Activated CD8-positive, alpha-beta T cell treated with anti-CD3 and anti-CD28 coated beads, Interleukin-2, amount 10 ng/mL, durations not matched to agents 7 days and 5 days (primary cell): ENCODE data around the gene EFCAB14. TPM values are rescaled to one million over a fixed set of nuclear protein-coding genes. Genes with fewer than 3 reads are reported as not detected.
"Not testable (repeated sequence)": the region's sequence is repeated elsewhere in the genome, so short reads cannot be mapped to it uniquely, and the experiment has no call there.

Experiments used
- ATAC-seq: fragments of 150-1000 bp; cut with Tn5 transposase; one replicate; pipeline ENCODE4 v1.10.0; 2021; ENCODE audit warnings: moderate library complexity
- CTCF ChIA-PET: fragments of 350-600 bp; sonication (Branson Sonifier 250); formaldehyde crosslinking; loops from one replicate; lab custom pipeline; 2021; ENCODE audit warnings: antibody characterized with exemption; lab: Charles Lee
- POLR2A ChIA-PET: fragments of 350-600 bp; sonication (Branson Sonifier 250); formaldehyde crosslinking; loops from one replicate; lab custom pipeline; 2021; ENCODE audit warnings: antibody characterized with exemption; lab: Charles Lee
- DNase-seq: peaks from one replicate; pipeline ENCODE4 v3.0.0-alpha.2; 2020
- H3K27ac Mint-ChIP-seq: one replicate; pipeline ENCODE4 v1.8.0; 2021; ENCODE audit warnings: mild to moderate bottlenecking, mixed read lengths
- H3K27me3 Mint-ChIP-seq: one replicate; pipeline ENCODE4 v1.8.0; 2021; ENCODE audit warnings: low read depth, mixed read lengths
- H3K36me3 Mint-ChIP-seq: one replicate; pipeline ENCODE4 v1.8.0; 2021; ENCODE audit warnings: low read depth, mixed read lengths
- H3K4me1 Mint-ChIP-seq: one replicate; pipeline ENCODE4 v1.8.0; 2021; ENCODE audit warnings: low read depth, mixed read lengths
- H3K4me3 Mint-ChIP-seq: one replicate; pipeline ENCODE4 v1.8.0; 2021; ENCODE audit warnings: mild to moderate bottlenecking, mixed read lengths
- H3K9me3 Mint-ChIP-seq: one replicate; pipeline ENCODE4 v1.8.0; 2022; ENCODE audit warnings: mixed read lengths; ENCODE audit not compliant: insufficient read depth
- total RNA-seq, 2 experiments: library from RNA; stranded (reverse); gene quantifications; one replicate each; pipeline ENCODE4 v1.2.3, GENCODE V29; 2021

Gene EFCAB14
- 10 to 100 TPM; 81.4 to 85.1 TPM for total RNA-seq

GRCh38 chr1:46718727-46719622 is at the start of gene EFCAB14:
EFCAB14 (minus strand) TSS chr1:46719114; CDS start chr1:46718087, 1,027 bp downstream.
- POLR2A ChIA-PET: interaction anchor here (0.6 to 2.1 kb wide), 5 partner anchors 44 to 416 kb away, joined by 3 to 6 read pairs (median 4); partner anchors contain the start of genes ATPAF1, LRRC41, MKNK1 and UQCRH
- Mint-ChIP-seq H3K27me3 (no peaks in the 10 kb centered on the region), H3K4me1 (peaks cover 40% of the 10 kb centered on the region), H3K27ac (peak within 1 kb of the TSS; percentile 95), H3K36me3 (peaks cover 28% of the 10 kb centered on the region), H3K9me3 (no peaks in the 10 kb centered on the region), H3K4me3 (peak within 1 kb of the TSS; percentile 94)
- CTCF ChIA-PET: interaction anchor here (1.0 to 2.6 kb wide), 4 partner anchors 52 to 189 kb away, joined by 3 to 7 read pairs (median 4); no protein-coding TSS in a partner anchor
- peak; percentile 99 for DNase-seq
- ATAC-seq: peak; percentile 99

GRCh38 chr1:46768445-46768844 is 49.5 kb upstream of the EFCAB14 start:
- Mint-ChIP-seq H3K4me1 (no peaks in the 10 kb centered on the region), H3K4me3 (no peak overlapping the region), H3K27ac (no peak overlapping the region), H3K9me3 (peaks cover 12% of the 10 kb centered on the region), H3K36me3 (peaks cover 3% of the 10 kb centered on the region), H3K27me3 (peaks cover 12% of the 10 kb centered on the region)
- ChIA-PET CTCF (no interaction called here), POLR2A (no interaction called here)
- DNase-seq: no peak
- no peak for ATAC-seq

GRCh38 chr1:46767649-46768282 is 48.9 kb upstream of the EFCAB14 start:
- Mint-ChIP-seq H3K27ac (no peak overlapping the region), H3K36me3 (peaks cover 3% of the 10 kb centered on the region), H3K27me3 (peaks cover 12% of the 10 kb centered on the region), H3K9me3 (peaks cover 12% of the 10 kb centered on the region), H3K4me1 (no peaks in the 10 kb centered on the region), H3K4me3 (no peak overlapping the region)
- DNase-seq: no peak
- POLR2A ChIA-PET: no interaction called here
- ATAC-seq: no peak
- CTCF ChIA-PET: no interaction called here

GRCh38 chr1:46764402-46764801 is 45.5 kb upstream of the EFCAB14 start:
- Mint-ChIP-seq H3K27ac (no peak overlapping the region), H3K27me3 (peaks cover 22% of the 10 kb centered on the region), H3K4me3 (no peak overlapping the region), H3K4me1 (no peaks in the 10 kb centered on the region), H3K9me3 (no peaks in the 10 kb centered on the region), H3K36me3 (no peaks in the 10 kb centered on the region)
- POLR2A ChIA-PET: no interaction called here
- ATAC-seq: no peak
- CTCF ChIA-PET: no interaction called here
- DNase-seq: no peak

GRCh38 chr1:46761740-46762139 is 42.8 kb upstream of the EFCAB14 start:
- ChIA-PET CTCF (no interaction called here), POLR2A (no interaction called here)
- H3K27ac Mint-ChIP-seq: no peak overlapping the region
- H3K36me3 Mint-ChIP-seq: no peaks in the 10 kb centered on the region
- no peaks in the 10 kb centered on the region for H3K9me3 Mint-ChIP-seq
- H3K27me3 Mint-ChIP-seq: peaks cover 32% of the 10 kb centered on the region
- ATAC-seq (no peak), DNase-seq (no peak)
- no peaks in the 10 kb centered on the region for H3K4me1 Mint-ChIP-seq
- no peak overlapping the region for H3K4me3 Mint-ChIP-seq

GRCh38 chr1:46760558-46761166 is 41.7 kb upstream of the EFCAB14 start:
- H3K9me3 Mint-ChIP-seq: no peaks in the 10 kb centered on the region
- H3K36me3 Mint-ChIP-seq: no peaks in the 10 kb centered on the region
- H3K27ac Mint-ChIP-seq: no peak overlapping the region
- no peaks in the 10 kb centered on the region for H3K4me1 Mint-ChIP-seq
- ATAC-seq: no peak
- POLR2A ChIA-PET: no interaction called here
- H3K4me3 Mint-ChIP-seq: no peak overlapping the region
- CTCF ChIA-PET: no interaction called here
- no peak for DNase-seq
- peaks cover 34% of the 10 kb centered on the region for H3K27me3 Mint-ChIP-seq

GRCh38 chr1:46757956-46758528 is 39.1 kb upstream of the EFCAB14 start:
- DNase-seq: no peak
- no peak for ATAC-seq
- ChIA-PET CTCF (no interaction called here), POLR2A (interaction anchor here (0.5 kb wide), 1 partner anchor 73 kb away, joined by 3 read pairs; no protein-coding TSS in a partner anchor)
- Mint-ChIP-seq H3K4me3 (no peak overlapping the region), H3K4me1 (no peaks in the 10 kb centered on the region), H3K36me3 (no peaks in the 10 kb centered on the region), H3K9me3 (no peaks in the 10 kb centered on the region), H3K27ac (no peak overlapping the region), H3K27me3 (peaks cover 32% of the 10 kb centered on the region)

- H3K27me3 Mint-ChIP-seq: peaks cover 35% of the 10 kb centered on the region
- H3K27ac Mint-ChIP-seq: no peak overlapping the region
- ChIA-PET POLR2A (interaction anchor here (0.5 kb wide), 1 partner anchor 74 kb away, joined by 3 read pairs; no protein-coding TSS in a partner anchor), CTCF (no interaction called here)
- H3K9me3 Mint-ChIP-seq: no peaks in the 10 kb centered on the region
- H3K36me3 Mint-ChIP-seq: no peaks in the 10 kb centered on the region
- ATAC-seq (no peak), DNase-seq (no peak)
- no peak overlapping the region for H3K4me3 Mint-ChIP-seq
- H3K4me1 Mint-ChIP-seq: no peaks in the 10 kb centered on the region
Measured at GRCh38 chr1:46757247-46757955, 38.5 kb upstream of the EFCAB14 start.

GRCh38 chr1:46755121-46755520 is 36.2 kb upstream of the EFCAB14 start:
- no peak overlapping the region for H3K27ac Mint-ChIP-seq
- POLR2A ChIA-PET: no interaction called here
- no peak overlapping the region for H3K4me3 Mint-ChIP-seq
- peaks cover 26% of the 10 kb centered on the region for H3K27me3 Mint-ChIP-seq
- DNase-seq (no peak), ATAC-seq (no peak)
- CTCF ChIA-PET: no interaction called here
- H3K36me3 Mint-ChIP-seq: no peaks in the 10 kb centered on the region
- H3K4me1 Mint-ChIP-seq: no peaks in the 10 kb centered on the region
- H3K9me3 Mint-ChIP-seq: no peaks in the 10 kb centered on the region

GRCh38 chr1:46754707-46755106 is 35.8 kb upstream of the EFCAB14 start:
- H3K27ac Mint-ChIP-seq, H3K36me3 Mint-ChIP-seq, H3K4me3 Mint-ChIP-seq, ATAC-seq, H3K4me1 Mint-ChIP-seq, DNase-seq, POLR2A ChIA-PET, CTCF ChIA-PET, H3K9me3 Mint-ChIP-seq: not testable (repeated sequence)
- H3K27me3 Mint-ChIP-seq: peaks cover 29% of the 10 kb centered on the region

GRCh38 chr1:46753985-46754384 is 35.1 kb upstream of the EFCAB14 start:
- Mint-ChIP-seq H3K36me3 (no peaks in the 10 kb centered on the region), H3K4me3 (no peak overlapping the region), H3K9me3 (no peaks in the 10 kb centered on the region), H3K27me3 (peaks cover 28% of the 10 kb centered on the region), H3K27ac (no peak overlapping the region), H3K4me1 (no peaks in the 10 kb centered on the region)
- no peak for DNase-seq
- ATAC-seq: no peak
- ChIA-PET POLR2A (no interaction called here), CTCF (no interaction called here)
